GM06990 (cell line): ENCODE results near the gene CD300LF.

Experiments used
- DNase-seq: peaks from one replicate; pipeline ENCODE4 v3.0.0-alpha.2; 2011; ENCODE audit not compliant: insufficient read length; ENCODE audit errors: extremely low read depth
- H3K27me3 ChIP-seq: replicated peaks from 2 replicates; pipeline ENCODE4 v1.6.0; 2011; ENCODE audit warnings: low read length; ENCODE audit not compliant: control insufficient read depth, insufficient read depth
- H3K36me3 ChIP-seq: 2 replicates; pipeline ENCODE4 v1.5.1; 2011; ENCODE audit warnings: low read length; ENCODE audit not compliant: control insufficient read depth, insufficient read depth
- H3K4me3 ChIP-seq: replicated peaks from 2 replicates; pipeline ENCODE4 v1.5.1; 2011; ENCODE audit warnings: low read depth, mild to moderate bottlenecking, control low read depth, low read length
- CTCF ChIP-seq: IDR thresholded peaks from 2 replicates; pipeline ENCODE4 v1.5.1; 2011; ENCODE audit warnings: low read length, control low read depth, mild to moderate bottlenecking, inconsistent platforms; ENCODE audit not compliant: insufficient read depth, poor library complexity, severe bottlenecking

Gene CD300LF

GRCh38 chr17:74659889-74660288 lies 52.8 kb downstream of the CD300LF start:
- H3K27me3 ChIP-seq, result no peaks in the 10 kb centered on the region; the same call in 1 of the 2 replicates
- no peak for TF ChIP-seq CTCF
- no peak for DNase-seq
- no peak overlapping the region for H3K4me3 ChIP-seq
- H3K36me3 ChIP-seq, result no peaks in the 10 kb centered on the region

GRCh38 chr17:74658620-74659019 lies 54.1 kb downstream of the CD300LF start:
- H3K4me3 ChIP-seq, result no peak overlapping the region
- TF ChIP-seq CTCF, result no peak
- H3K27me3 ChIP-seq, result no peaks in the 10 kb centered on the region; the same call in none of the 2 replicates
- no peak for DNase-seq
- no peaks in the 10 kb centered on the region for H3K36me3 ChIP-seq

GRCh38 chr17:74654742-74655141 lies 58.0 kb downstream of the CD300LF start:
- H3K27me3 ChIP-seq, result no peaks in the 10 kb centered on the region; the same call in none of the 2 replicates
- H3K4me3 ChIP-seq, result no peak overlapping the region
- TF ChIP-seq CTCF, result no peak
- DNase-seq, result no peak
- no peaks in the 10 kb centered on the region for H3K36me3 ChIP-seq

- no peak for DNase-seq
- no peak for TF ChIP-seq CTCF
- Histone ChIP-seq H3K4me3 (no peak overlapping the region), H3K27me3 (no peaks in the 10 kb centered on the region; the same call in none of the 2 replicates), H3K36me3 (no peaks in the 10 kb centered on the region)
Measured at GRCh38 chr17:74652020-74652419, 60.7 kb downstream of the CD300LF start.

- Histone ChIP-seq H3K27me3 (no peaks in the 10 kb centered on the region; the same call in none of the 2 replicates), H3K36me3 (no peaks in the 10 kb centered on the region), H3K4me3 (no peak overlapping the region)
- DNase-seq, result no peak
- no peak for TF ChIP-seq CTCF
Measured at GRCh38 chr17:74649909-74650308, 62.8 kb downstream of the CD300LF start.
